Ramos (cell line): ENCODE results near the gene TNP2.

ENCODE experiments used
- in situ Hi-C: fragments of 300-500 bp; cut with MboI; formaldehyde crosslinking; loops from one replicate; pipeline ENCODE4 v1.14.3; 2022; ENCODE audit warnings: low sequenced_read_pairs; ENCODE audit not compliant: unreplicated experiment

TNP2 gene

DNA sequence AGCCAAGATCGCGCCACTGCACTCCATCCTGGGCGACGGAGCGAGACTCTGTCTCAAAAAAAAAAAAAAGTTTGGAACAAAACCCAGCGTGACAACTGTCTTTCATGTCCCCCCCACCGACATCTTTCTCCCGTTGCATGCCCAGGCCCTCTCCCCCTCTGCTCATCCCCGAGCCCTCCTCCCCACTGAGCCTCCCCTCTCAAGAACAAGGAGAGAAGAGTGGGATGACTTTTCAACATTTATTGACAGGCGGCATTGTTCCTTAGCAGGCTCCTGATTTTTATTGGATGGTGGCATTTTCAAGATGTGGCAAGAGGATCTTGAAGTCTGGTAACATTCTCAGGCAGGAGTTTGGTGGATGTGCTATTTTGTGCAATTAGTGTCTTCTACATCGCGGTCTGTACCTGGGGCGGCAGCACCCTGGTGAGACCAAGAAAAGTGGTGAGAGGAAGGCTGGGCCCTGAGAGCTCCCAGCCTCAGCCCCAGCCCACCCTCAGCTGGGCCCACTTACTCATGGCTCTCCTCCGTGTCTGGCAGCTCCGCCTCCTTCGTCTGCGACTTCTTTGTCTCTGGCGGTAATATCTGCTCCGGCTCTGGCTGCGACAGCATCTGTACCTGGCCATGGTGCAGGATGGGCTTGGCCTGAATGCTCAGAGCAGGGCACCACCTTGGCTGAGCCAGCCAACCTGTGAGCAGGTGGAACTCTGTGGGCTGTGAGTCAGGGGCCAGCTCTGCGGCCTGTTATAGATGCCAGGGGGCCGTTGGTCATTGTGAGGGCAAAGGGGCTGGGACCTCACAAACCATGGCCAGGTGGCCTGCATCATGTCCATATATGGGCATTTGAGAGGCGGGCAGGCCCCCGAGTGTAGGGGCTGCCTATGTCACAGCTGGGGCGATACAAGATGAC lies 11.7 kb upstream of the TNP2 start, which contains the start of gene PRM1:
PRM1 (minus strand) TSS at position 715 of the 907 bp plus-strand sequence; CDS start at position 623, 92 bp downstream.
- in situ Hi-C loops: no loop called here

- in situ Hi-C loops: no loop called here
These were observed 9.8 kb upstream of the TNP2 start for GRCh38 chr16:11278681-11279628.

DNA sequence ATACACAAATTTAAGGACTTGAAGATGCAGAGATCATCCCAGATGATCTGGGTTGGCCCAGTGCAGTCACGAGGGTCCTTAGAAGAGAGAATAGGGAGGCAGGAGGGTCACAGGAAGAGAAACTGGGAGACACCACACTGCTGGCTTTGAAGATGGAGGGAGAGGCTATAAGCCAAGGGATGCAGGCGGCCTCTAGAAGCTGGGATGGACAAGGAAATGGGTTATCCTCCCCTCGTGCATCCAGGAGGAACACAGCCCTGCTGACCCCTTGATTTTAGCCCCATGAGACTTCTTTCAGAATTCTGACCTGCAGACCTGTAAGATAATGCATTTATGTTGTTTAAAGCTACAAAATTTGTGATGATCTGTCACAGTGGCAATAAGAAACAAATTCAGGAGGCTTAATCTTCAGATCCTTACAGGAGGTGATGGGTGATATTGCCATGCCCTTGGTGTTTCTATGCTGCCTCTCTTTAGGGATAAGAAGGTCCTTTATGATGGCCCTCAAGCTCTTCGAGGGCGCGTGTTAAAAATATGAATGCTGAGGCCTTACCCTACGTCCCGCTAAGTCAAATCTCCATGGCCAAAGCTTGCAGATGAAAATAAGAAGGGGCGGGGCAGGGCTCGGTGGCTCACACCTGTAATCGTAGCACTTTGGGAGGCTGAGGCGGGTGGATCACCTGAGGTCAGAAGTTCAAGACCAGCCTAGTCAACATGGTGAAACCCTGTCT lies 8.6 kb upstream of the TNP2 start:
- in situ Hi-C loops: no loop called here

- in situ Hi-C loops: no loop called here
These were observed 7.9 kb upstream of the TNP2 start for GRCh38 chr16:11276896-11277593.

DNA sequence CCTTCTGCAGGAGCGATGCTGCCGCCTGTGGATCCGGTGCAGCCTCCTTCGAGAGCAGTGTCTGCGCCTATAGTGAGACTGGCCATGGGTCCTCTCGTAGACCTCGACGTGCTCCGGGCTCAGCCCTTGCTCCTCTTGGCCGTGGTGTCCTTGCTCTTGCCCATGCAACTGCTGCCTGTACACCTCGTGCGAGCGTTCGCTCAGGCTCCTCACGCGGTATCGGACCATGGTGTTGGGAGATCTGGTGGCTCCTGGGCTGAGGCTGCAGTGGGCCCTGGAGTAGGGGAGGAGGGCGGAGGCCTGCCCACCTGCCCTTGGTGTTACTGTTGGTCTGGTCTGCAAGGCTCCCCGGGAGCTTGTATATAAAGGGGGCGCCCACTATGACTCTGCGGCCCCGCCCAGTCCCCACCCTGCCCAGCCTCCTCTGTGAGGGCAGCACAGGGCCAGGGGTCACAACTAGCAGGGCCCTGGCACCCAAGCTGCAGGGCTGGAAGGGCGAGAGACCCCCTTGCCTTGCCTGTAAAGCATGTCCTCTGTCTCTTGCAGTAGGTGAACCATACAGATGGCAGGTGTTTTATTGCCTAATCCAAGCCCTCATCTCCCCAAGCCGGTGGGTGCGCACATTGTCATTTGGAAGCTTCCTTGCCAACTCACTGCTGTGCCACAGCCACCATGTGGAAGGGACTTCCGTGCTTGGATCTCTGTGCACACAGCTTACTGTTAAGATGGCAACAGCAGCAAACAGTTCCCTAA lies 7.2 kb upstream of the TNP2 start, which contains the start of gene PRM2:
PRM2 (minus strand) TSS at position 338 of the 753 bp plus-strand sequence; CDS start at position 228, 110 bp downstream.
- in situ Hi-C loops: no loop called here

DNA sequence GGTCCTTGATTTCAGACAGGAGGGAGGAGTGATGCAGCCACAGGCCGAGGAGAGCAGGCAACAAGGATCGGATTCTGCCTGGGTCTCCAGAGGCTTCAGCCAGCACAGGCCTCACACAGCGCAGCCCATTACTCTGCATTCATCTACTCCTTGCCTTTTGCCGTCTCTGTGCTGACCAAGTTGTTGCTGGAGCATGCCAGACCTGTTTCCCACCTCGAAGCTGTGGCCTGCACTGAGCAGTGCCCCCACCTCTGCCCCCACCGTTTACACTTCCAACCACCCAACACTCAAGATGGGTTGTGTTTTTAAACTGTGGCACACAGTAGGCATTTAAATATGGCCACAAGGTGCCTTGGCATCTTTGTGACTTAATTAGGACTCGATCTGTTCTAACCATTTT lies 5.8 kb upstream of the TNP2 start:
- in situ Hi-C loops: no loop called here

DNA sequence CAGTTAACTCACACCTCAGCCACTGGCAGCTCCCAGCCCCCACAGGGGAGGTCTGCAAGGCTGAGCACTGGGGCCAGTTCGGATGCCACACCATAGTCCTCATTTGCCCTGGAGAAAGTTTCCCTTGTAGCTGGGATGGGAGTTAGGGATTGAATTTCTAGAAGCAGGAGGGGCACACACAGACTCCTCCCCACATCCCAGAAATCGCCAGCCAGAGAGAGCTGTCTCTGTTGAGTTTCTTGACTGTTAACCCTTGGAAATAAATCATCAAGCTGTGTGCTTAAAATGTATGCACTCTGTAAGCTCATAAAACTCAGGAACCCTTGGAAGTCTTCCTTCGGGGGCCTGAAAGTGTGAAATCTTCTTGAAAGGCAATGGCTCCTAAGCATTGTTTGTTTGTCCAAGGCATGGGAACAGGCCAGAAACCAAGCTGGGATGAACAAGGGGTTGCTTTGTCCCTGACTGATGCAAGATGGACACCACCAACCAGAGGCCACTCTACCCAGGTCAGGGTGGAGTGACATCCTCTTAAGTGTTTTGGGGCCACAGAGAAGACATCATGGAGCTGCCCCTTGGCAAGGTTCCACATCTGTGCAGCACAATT lies 4.7 kb upstream of the TNP2 start:
- in situ Hi-C loops: no loop called here

DNA sequence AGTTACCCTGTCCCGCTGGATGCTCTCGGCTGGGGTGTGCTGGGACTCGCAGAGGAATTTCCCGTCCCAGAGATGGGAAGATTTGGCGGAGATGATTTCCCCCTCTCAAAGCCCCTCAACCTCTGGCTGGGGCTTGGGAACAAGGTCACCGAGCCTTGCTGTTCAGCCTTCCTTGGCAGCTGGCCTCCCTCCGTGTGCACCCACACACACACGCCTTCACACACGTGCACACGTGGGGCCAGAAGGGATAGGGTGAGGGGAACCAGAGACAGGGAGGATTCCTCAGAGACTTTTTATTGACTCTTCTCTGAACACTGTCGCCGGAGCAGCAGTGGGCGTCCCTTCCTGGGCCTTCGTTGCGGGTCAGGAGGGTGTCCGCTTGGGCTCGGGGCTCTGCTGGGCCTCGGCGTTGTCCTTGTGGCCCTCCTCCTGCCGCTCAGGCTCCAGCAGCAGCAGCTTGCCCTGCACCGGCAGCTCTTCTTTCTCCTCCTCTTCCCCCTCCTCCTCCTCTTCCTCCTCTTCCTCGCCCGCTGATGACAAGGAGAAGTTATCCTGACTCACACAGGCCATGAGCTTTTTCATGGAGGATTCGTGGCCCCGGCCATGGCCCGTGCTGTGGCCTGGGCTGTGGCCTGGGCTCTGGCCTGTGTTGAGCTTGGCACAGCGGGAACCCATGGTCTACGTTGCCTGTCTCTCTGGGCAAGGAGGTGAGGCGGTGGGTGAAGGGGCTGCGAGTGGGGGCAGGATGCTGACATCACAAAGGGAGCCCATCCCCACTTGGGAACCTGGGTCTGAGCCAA lies 4.0 kb upstream of the TNP2 start, which contains the start of gene PRM3:
PRM3 (minus strand) TSS at position 709 of the 800 bp plus-strand sequence; CDS start at position 675, 34 bp downstream.
- in situ Hi-C loops: no loop called here

DNA sequence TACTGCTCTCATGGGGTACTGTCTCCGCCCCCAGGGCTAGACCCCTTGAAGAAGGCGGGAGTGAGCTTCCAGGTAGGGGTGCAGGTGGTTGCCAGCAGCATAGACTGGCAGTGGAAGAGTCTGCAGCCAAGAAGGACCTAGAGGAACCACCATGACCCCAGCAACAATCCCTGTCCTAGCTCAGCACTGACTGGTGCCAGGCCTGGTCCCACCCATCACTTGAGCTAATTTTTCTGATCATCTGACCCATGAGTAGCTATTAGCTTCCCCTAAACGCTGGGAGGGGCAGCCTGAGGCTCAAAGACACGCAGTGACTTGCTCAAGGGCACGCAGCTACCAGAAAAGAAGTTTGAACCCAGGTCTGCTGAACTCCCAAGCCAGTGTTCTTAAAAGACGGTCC lies 3.4 kb upstream of the TNP2 start:
- in situ Hi-C loops: no loop called here

DNA sequence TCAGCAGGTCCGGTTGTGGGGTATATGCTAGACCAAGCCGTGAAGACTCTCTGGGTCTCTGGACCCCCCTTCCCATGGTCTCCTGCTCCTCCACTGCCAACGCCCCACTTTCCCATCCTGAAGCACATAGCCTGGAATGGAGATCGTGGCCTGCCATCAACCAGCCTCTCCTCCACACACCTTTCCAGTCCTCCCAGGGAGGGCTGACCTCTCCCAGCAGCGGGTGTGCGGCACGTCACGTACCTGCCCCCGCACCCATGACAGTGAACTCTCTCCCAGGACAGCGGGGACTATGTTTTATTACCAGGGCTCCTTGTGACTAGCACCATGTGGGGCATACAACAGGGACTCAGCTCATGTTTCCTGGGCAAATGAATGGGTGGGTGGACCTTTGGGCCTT lies 2.5 kb upstream of the TNP2 start:
- in situ Hi-C loops: no loop called here

DNA sequence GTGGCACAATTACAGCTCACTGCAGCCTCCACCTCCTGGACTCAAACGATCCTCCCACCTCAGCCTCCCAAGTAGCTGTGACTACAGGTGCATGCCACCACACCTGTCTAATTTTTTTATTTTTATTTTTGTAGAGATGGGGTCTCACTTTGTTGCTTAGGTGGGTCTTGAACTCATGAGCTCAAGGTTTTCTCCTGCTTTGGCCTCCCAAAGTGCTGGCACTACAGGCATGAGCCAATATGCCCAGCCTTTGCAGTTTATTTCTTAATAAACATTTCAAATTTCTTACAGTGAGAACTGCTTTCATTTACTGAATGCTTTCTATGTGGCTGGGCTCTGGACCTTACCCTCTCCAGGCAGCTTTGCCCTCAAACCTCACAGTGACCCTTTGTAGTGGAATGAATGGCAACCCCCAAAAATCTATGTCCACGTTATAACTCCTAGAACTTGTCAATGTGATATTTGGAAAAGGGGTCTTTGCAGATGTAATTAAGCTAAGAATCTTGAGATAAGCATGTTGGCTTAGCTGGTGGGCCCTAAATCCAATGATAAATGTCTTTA lies 1.6 kb upstream of the TNP2 start:
- in situ Hi-C loops: no loop called here

DNA sequence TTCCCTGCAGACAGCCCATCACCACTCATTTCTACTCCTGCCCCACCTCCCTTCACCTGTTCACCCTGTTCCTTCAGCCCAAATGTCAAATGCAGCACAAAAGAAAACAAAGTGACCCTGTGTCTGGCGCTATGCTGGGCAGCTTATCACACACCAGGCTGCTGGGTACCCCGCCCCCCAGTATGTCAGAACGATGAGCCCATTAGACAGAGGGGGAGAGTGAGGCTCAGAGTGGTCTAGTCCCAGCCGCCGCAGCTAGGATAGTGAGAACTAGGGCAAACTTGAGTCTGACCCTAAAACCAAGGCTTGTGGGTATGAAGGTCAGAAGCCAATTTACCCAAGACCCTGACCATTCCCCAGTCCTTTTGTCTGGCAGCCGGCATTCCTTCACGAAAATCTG lies 4.0 kb downstream of the TNP2 start:
- in situ Hi-C loops: no loop called here

DNA sequence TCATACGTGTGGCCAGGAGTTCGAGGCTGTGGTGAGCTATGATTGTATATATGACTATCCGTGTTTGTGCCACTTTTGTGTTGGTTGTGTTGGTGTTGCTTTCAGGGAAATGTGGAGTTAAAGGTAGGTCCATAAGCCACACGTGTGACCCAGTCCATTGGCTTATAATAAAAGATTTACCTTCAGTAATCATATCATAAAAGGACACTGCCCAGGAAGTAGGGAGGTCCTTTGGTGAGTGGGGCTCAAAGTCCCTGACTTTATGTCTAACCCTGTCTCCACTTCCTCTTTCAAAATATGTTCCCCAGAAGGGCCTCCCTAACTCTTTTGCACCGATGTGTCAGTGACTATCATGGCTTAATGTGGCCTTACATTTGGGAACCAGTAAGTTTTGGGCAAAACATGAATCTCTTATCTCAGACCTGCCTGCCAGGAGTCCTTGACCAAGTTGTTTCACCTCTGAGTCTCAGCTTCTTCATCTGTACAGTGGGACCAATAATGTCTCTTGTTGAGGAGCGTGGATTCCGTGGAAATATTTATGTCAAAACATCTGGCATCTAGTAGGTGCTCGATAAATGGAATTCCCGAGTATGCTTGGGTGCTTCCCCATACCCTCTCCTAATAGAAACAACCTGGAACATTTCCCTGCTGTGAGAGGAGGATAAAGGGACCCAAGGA lies 4.8 kb downstream of the TNP2 start:
- in situ Hi-C loops: no loop called here

DNA sequence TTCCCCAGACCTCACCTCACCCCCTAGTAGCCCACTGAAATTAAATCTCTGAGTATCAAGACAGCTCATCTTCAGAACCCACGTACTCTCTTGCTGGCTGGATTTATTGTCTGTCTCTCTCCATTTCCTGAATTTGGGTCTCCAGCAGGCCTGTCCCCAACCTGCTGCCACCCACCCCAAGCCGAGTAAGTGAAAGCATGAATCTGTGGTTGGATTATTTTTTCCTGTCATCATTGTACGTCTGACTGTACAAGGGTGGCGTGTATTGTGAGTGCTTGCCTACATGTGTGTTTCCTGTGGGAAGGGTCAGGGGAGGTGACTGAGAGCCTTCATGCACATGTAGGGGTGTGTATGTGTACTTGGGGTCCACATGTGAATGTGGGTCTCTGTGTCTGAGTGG lies 5.4 kb downstream of the TNP2 start:
- in situ Hi-C loops: no loop called here

GRCh38 chr16:11262915-11263314 lies 6.2 kb downstream of the TNP2 start:
- in situ Hi-C loops: no loop called here

GRCh38 chr16:11260596-11260966 lies 8.5 kb downstream of the TNP2 start:
- in situ Hi-C loops: no loop called here
